Panc1 (cell line): ENCODE results near the gene PSMF1. TPM values are rescaled to one million over a fixed set of nuclear protein-coding genes. Genes with fewer than 3 reads are reported as not detected.

Experiments used
- ATAC-seq: fragments of 200-7000 bp; cut with Tn5 transposase; 2 replicates; pipeline ENCODE4 v1.9.1; 2020; ENCODE audit warnings: mild to moderate bottlenecking, moderate library complexity
- BruUV-seq: library from RNA; stranded (reverse); fragments of 400-500 nt; replicated peaks from 2 replicates; lab custom pipeline; 2021; lab: Mats Ljungman, UMichigan
- CTCF ChIA-PET: fragments of 300-600 bp; sonication (Branson Sonifier 250); formaldehyde crosslinking; loops from one replicate; lab custom pipeline; 2022; ENCODE audit warnings: antibody characterized with exemption; lab: Charles Lee
- POLR2A ChIA-PET: fragments of 300-600 bp; sonication (Branson Sonifier 250); formaldehyde crosslinking; loops from one replicate; lab custom pipeline; 2022; ENCODE audit warnings: antibody characterized with exemption; lab: Charles Lee
- DNase-seq: peaks from one replicate; pipeline ENCODE4 v3.0.0-alpha.2; 2010; ENCODE audit warnings: low read depth, low spot score
- H3K27ac ChIP-seq: 2 replicates; pipeline ENCODE4 v1.5.1; 2011; ENCODE audit warnings: mild to moderate bottlenecking, low read length, inconsistent platforms
- H3K27me3 ChIP-seq: fragments of 200-500 bp; sonication (Bioruptor generic); 2 replicates; pipeline ENCODE4 v1.6.0; 2014; ENCODE audit warnings: low read length, inconsistent platforms; ENCODE audit not compliant: control insufficient read depth, insufficient read depth
- H3K36me3 ChIP-seq: fragments of 200-500 bp; sonication (Bioruptor generic); 2 replicates; pipeline ENCODE4 v1.5.1; 2014; ENCODE audit warnings: inconsistent platforms, mild to moderate bottlenecking, low read length, moderate library complexity; ENCODE audit not compliant: control insufficient read depth, insufficient read depth
- H3K4me1 ChIP-seq: 2 replicates; pipeline ENCODE4 v1.5.1; 2011; ENCODE audit warnings: inconsistent platforms, mild to moderate bottlenecking, low read length, moderate library complexity; ENCODE audit not compliant: control insufficient read depth, insufficient read depth
- H3K4me3 ChIP-seq, 2 experiments: 2 replicates each; pipeline ENCODE4 v1.5.1; 2011 to 2012; ENCODE audit warnings: low read depth in 2 of 2, low read length in 2 of 2, mild to moderate bottlenecking in 2 of 2, inconsistent platforms in 1 of 2, moderate library complexity in 1 of 2
- H3K9me3 ChIP-seq: fragments of 200-500 bp; sonication (Bioruptor generic); 2 replicates; pipeline ENCODE4 v1.5.1; 2014; ENCODE audit warnings: low read depth, mild to moderate bottlenecking, inconsistent platforms, low read length, moderate library complexity; ENCODE audit not compliant: control insufficient read depth, insufficient read depth
- CTCF ChIP-seq: fragments of 450-650 bp; IDR thresholded peaks from 2 replicates; pipeline ENCODE4 v1.5.1; 2017; ENCODE audit warnings: mild to moderate bottlenecking
- POLR2AphosphoS5 ChIP-seq: IDR thresholded peaks from 2 replicates; pipeline ENCODE4 v1.6.1; 2012; ENCODE audit warnings: mild to moderate bottlenecking, low read depth, low read length, moderate library complexity
- REST ChIP-seq, 2 experiments: IDR thresholded peaks; 2 replicates each; pipeline ENCODE4 v1.6.1; 2011 to 2012; ENCODE audit warnings: low read depth in 2 of 2, control low read depth in 1 of 2, low read length in 1 of 2, mild to moderate bottlenecking in 1 of 2, moderate library complexity in 1 of 2; ENCODE audit not compliant: insufficient read depth in 1 of 2
- SIN3A ChIP-seq: IDR thresholded peaks from 2 replicates; pipeline ENCODE4 v1.6.1; 2012; ENCODE audit warnings: low read depth, mild to moderate bottlenecking, low read length, moderate library complexity, borderline replicate concordance; ENCODE audit not compliant: insufficient read depth
- TCF7L2 ChIP-seq: IDR thresholded peaks from 2 replicates; pipeline ENCODE4 v1.6.1; 2011; ENCODE audit warnings: mild to moderate bottlenecking, low read depth, low read length, inconsistent platforms
- in situ Hi-C: cut with HindIII; loops from 2 replicates; pipeline ENCODE4 v1.10.0; 2016; ENCODE audit warnings: low sequenced_read_pairs, low pct_unique_long_range_greater_than_20kb
- intact Hi-C: fragments of 100-400 bp; cut with micrococcal nuclease; formaldehyde crosslinking; loops from one replicate; pipeline ENCODE4 v1.10.0; 2022; ENCODE audit not compliant: unreplicated experiment
- total RNA-seq: library from RNA; stranded (reverse); gene quantifications from one replicate; pipeline ENCODE4 v1.2.1, GENCODE V29; 2021; ENCODE audit not compliant: unreplicated experiment

PSMF1 gene
- total RNA-seq, 1 experiment from 2014 or later = 161 TPM

- in situ Hi-C loops = no loop called here
- H3K4me3 ChIP-seq = no peak overlapping the region
Measured at GRCh38 chr20:1184260-1184637, 65.8 kb downstream of the PSMF1 start.

GRCh38 chr20:1184638-1185315 lies 66.4 kb downstream of the PSMF1 start, which contains the start of gene TMEM74B:
Gene TMEM74B (minus strand): TSS chr20:1184981. CDS start chr20:1183801, 1,180 bp downstream.
- no peaks in the 10 kb centered on the region for H3K9me3 ChIP-seq
- no peak for DNase-seq
- no TSS peak for BruUV-seq
- peaks cover 3% of the 10 kb centered on the region; the same call in 1 of the 2 replicates for H3K4me1 ChIP-seq
- ATAC-seq = peak; percentile 46
- TF ChIP-seq CTCF (no peak), TCF7L2 (no peak), REST (IDR thresholded peaks at IDR 0.05; ENCODE audit: insufficient read depth in 1 of 2, low read depth in 2 of 2, low read length in 1 of 2) (no peak), SIN3A (no peak), POLR2AphosphoS5 (no peak)
- no peaks in the 10 kb centered on the region for H3K36me3 ChIP-seq
- in situ Hi-C loops = no loop called here
- no peak within 1 kb of the TSS for H3K27ac ChIP-seq
- H3K4me3 ChIP-seq = peak within 1 kb of the TSS; percentile 29 to 36
- H3K27me3 ChIP-seq = peaks cover 12% of the 10 kb centered on the region
- intact Hi-C loops = no loop called here
- ChIA-PET CTCF (interaction anchor here (0.6 to 0.7 kb wide), 4 partner anchors 222 to 1278 kb away, joined by 3 to 6 read pairs (median 4); no protein-coding TSS in a partner anchor), POLR2A (no interaction called here)

More at GRCh38 chr20:1184260-1184637, 65.8 kb downstream of the PSMF1 start:
- ChIA-PET POLR2A (no interaction called here), CTCF (no interaction called here)
- ATAC-seq (no peak), DNase-seq (no peak)
- TF ChIP-seq REST (IDR thresholded peaks at IDR 0.05; ENCODE audit: insufficient read depth in 1 of 2, low read depth in 2 of 2, low read length in 1 of 2) (no peak), CTCF (no peak), TCF7L2 (no peak), POLR2AphosphoS5 (no peak), SIN3A (no peak)
- intact Hi-C loops = no loop called here
- Histone ChIP-seq H3K9me3 (no peaks in the 10 kb centered on the region), H3K27me3 (peaks cover 7% of the 10 kb centered on the region), H3K36me3 (no peaks in the 10 kb centered on the region), H3K27ac (no peak overlapping the region), H3K4me1 (peaks cover 3% of the 10 kb centered on the region; the same call in 1 of the 2 replicates)
- BruUV-seq = no TSS peak
